NCI-H82 treated with DMSO at 0.1 percent for 48 hours (cell line): Measurements from ENCODE around the gene ERAL1.
"Not testable (repeated sequence)": the region's sequence is repeated elsewhere in the genome, so short reads cannot be mapped to it uniquely, and the experiment has no call there.

ENCODE experiments used
- DNase-seq: peaks from one replicate; lab custom pipeline; 2025; ENCODE audit not compliant: unreplicated experiment; lab: John Stamatoyannopoulos, UW

The ERAL1 gene

DNA sequence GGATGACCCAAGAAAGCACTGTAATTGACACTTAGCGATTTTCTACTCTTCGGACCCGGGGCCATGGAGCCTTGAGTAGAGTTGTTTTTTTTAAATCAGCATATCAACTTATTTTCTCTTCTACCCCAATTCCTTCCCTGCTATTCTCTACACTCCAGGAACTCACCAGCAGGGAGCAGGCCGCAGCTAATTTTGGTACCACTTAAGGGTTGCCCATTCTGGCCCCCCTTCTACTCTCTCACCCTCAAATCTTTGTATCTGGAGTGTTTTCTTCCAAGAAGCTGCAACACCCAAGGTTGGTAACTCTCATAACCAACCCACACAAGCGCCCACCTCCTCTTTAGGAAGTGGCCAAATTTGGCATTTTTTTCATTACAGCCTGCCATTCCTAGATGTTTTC is 5.5 kb upstream of the ERAL1 start:
- no peak for DNase-seq

DNA sequence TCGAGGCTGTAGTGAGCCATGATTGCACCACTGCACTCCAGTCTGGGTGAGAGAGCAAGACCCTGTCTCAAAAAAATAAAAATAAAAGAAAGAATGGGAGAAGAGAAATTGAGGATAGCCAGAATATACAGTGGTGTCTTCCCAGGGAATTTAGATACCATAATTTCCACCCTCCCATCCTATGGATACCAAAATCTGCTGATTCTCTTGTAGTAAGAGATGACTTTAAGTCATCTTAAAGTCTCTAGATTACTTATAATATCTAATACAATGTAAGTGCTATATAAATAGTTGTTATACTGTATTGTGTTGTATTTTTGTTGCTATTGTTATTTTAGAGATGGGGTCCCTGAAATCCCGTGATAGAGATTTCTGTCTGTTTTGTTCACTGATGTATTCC is 1.5 kb upstream of the ERAL1 start:
- no peak for DNase-seq

GRCh38 chr17:28855336-28855679 is 492 bp downstream of the ERAL1 start:
- DNase-seq = no peak

DNA sequence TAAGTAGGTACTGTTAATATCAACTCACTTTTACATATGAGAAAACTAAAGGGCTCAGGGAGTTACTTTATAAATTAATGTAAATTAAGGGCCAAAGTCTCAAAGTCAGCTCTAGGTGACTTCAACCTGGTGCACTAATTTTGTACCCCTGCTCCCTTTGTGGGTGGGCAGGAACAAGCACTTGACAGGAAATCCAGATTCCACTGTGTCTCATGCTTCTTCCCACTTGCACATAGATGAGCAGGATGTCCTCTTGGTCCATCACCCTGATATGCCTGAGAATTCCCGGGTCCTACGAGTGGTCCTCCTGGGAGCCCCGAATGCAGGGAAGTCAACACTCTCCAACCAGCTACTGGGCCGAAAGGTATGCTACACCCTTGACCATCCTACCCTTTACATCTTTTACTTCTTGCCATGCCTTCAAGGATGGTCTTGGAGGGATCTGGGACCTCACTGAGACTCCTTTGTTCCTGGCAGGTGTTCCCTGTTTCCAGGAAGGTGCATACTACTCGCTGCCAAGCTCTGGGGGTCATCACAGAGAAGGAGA is 1.3 kb downstream of the ERAL1 start:
- DNase-seq = no peak

GRCh38 chr17:28857905-28858800 is 3.3 kb downstream of the ERAL1 start:
- DNase-seq = no peak

- no peak for DNase-seq
These were observed 4.1 kb downstream of the ERAL1 start for GRCh38 chr17:28858801-28859355.

GRCh38 chr17:28860363-28860808 is 5.6 kb downstream of the ERAL1 start:
- no peak for DNase-seq

GRCh38 chr17:28861393-28862203 is 6.8 kb downstream of the ERAL1 start:
- DNase-seq = no peak

DNA sequence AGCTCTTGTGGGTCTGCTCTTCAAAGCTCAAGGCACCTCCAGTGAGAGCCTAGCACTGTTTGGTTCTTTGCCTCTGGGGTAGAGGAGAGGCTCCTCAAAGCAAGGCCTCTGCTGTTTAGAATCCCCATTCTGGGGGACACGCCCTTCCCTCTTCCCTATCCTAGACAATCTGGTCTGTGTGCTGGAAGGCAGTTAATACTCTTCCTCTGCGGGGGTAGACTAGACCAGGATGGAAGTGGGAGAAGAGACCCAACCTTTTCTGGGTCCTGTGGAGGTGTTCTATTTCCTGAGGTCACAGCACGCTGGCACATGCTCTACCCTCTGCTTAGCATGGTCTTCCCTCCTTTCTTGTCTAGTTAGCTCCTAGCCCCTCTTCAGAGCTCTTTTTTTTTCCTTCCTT is 7.7 kb downstream of the ERAL1 start:
- DNase-seq = no peak

DNA sequence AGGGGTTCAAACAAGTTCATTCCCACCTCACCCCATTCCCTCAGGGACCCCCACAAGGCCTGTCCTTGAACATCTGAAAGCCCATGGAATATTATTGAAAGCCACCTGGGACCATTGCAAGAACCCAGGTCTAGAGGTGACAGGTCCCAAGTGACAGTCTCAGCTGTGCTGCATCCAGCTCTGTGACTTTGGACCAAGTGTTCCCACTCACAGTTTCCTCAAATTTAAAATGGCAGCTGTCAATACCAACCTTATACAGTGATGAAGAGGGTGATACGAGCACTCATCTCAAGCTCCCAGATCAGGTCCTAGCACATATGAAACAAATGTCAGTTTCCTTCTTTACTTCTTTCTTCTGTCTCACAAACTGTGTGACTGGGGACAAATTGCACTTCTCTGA is 9.1 kb downstream of the ERAL1 start:
- DNase-seq = no peak

- DNase-seq = no peak
These were observed 10.4 kb downstream of the ERAL1 start for GRCh38 chr17:28864991-28865849.

- DNase-seq = no peak
These were observed 11.3 kb downstream of the ERAL1 start for GRCh38 chr17:28865946-28866752.

- peak; percentile 18 for DNase-seq
These were observed 12.5 kb downstream of the ERAL1 start for GRCh38 chr17:28867276-28867675.

DNA sequence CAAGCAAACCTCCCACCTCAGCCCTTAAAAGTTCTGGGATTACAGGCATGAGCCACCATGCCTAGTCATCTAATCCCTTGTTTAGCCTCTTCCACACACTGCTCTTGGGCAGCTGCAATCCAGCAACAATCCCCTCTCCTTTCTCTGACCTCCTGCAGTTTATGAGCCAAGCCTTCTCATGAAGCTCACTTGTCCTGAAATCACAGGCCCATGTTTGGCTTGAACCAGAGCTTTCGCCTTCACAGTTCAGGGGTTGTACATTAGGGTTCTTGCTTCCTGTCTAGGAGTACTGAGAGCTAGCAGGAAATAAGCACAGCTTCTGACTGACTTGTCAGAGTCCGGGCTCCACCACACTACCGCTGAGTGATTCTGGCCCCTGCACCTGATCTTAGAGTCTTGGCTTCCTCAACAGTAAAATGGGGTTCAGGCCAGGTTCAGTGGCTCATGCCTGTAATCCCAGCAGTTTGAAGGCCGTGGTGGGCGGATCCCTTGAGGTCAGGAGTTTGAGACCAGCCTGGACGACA is 16.3 kb downstream of the ERAL1 start:
- peak; percentile 57 for DNase-seq

DNA sequence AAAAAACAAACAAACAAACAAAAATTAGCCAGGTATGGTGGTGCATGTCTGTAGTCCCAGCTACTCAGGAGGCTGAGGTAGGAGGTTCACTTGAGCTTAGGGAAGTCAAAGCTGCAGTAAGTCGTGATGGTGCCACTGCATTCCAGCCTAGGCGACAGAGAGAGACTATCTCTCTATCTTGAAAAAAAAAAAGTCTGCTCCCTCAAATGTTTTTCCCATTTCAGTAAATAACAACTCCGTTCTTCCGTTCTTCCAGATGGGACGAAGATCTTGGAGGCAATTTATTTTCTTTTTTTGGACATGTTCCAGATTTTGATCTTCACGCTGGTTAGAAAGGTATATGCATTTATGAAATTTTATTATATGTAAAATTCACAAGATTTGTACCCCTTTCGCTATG is 19.0 kb downstream of the ERAL1 start:
- DNase-seq = no peak

- DNase-seq = no peak
These were observed 19.9 kb downstream of the ERAL1 start for GRCh38 chr17:28874750-28875149.

GRCh38 chr17:28875848-28876550 is 21.2 kb downstream of the ERAL1 start:
- no peak for DNase-seq

DNA sequence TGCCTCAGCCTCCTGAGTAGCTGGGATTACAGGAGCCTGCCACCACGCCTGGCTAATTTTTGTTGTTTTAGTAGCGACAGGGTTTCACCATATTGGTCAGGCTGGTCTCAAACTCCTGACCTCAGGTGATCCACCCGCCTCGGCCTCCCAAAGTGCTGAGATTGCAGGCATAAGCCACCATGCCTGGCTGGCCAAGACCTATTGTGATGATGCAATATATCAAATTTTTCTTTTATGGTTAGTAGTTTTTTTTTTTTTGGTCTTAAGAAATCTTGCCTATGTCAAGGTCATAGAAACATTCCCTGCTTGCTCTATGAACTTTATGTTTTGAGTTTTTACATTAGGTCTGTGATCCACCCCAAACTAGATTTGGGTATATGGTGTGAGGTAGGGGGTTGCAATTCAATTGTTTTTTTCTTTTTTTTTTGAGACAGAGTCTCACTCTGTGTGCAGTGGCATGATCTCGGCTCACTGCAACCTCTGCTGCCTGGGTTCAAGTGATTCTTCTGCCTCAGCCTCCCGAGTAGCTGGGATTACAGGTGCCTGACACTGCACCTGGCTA is 22.4 kb downstream of the ERAL1 start:
- DNase-seq = not testable (repeated sequence)
